Measurements from ENCODE around the gene ZSCAN21. TPM values are rescaled to one million over a fixed set of nuclear protein-coding genes. Genes with fewer than 3 reads are reported as not detected.

The ZSCAN21 gene
- total RNA-seq, 1 experiment from 2014 or later, result 24.3 TPM

GRCh38 chr7:100069991-100070390 lies 20.4 kb downstream of the ZSCAN21 start:
- Histone ChIP-seq H3K4me2 (ENCODE audit: insufficient read depth, insufficient read length, low read length) (no peak overlapping the region), H2AK5ac (ENCODE audit: insufficient read length, low read length) (no peak overlapping the region), H3K14ac (ENCODE audit: insufficient read depth, low read length) (no peak overlapping the region), H2BK15ac (ENCODE audit: low read depth, low read length) (no peak overlapping the region), H4K8ac (replicated peaks; ENCODE audit: insufficient read length, low read depth, low read length) (no peak overlapping the region), H2BK5ac (ENCODE audit: insufficient read length, low read length) (no peak overlapping the region), H3K18ac (ENCODE audit: insufficient read length, low read depth, low read length) (no peak overlapping the region), H3K4me1 (ENCODE audit: insufficient read depth, low read length) (no peaks in the 10 kb centered on the region), H3T11ph (ENCODE audit: low read length) (no peak overlapping the region), H3K4ac (ENCODE audit: low read depth, low read length) (no peak overlapping the region), H3K79me2 (ENCODE audit: insufficient read depth, low read length) (no peaks in the 10 kb centered on the region; the same call in 1 of the 2 replicates), H2AFZ (ENCODE audit: low read length) (no peak overlapping the region), H3K23ac (ENCODE audit: insufficient read length, low read depth, low read length) (no peak overlapping the region), H3K9me3 (ENCODE audit: control insufficient read depth, low read depth, low read length) (peaks cover 51% of the 10 kb centered on the region), H4K91ac (ENCODE audit: insufficient read length, low read depth, low read length) (no peak overlapping the region), H3K79me1 (ENCODE audit: insufficient read depth, low read depth, low read length, poor library complexity, severe bottlenecking) (no peaks in the 10 kb centered on the region), H2BK12ac (ENCODE audit: insufficient read length, low read depth, low read length) (no peak overlapping the region), H3K23me2 (ENCODE audit: insufficient read length, low read depth, low read length, poor library complexity, severe bottlenecking) (no peaks in the 10 kb centered on the region), H3K9ac (ENCODE audit: extremely low read depth, insufficient read length, low read length) (no peak overlapping the region), H4K5ac (ENCODE audit: insufficient read length, low read depth, low read length) (no peak overlapping the region), H2BK20ac (ENCODE audit: low read depth, low read length, poor library complexity, severe bottlenecking) (no peak overlapping the region), H3K56ac (ENCODE audit: insufficient read length, low read depth, low read length) (no peak overlapping the region), H3K27me3 (ENCODE audit: insufficient read depth, low read length) (no peaks in the 10 kb centered on the region), H4K20me1 (ENCODE audit: control insufficient read depth, insufficient read depth, insufficient read length) (no peaks in the 10 kb centered on the region), H2BK120ac (ENCODE audit: low read depth, low read length, poor library complexity, severe bottlenecking) (no peak overlapping the region), H3K27ac (ENCODE audit: insufficient read length, low read depth, low read length) (no peak overlapping the region)
- Mint-ChIP-seq H3K36me3 (ENCODE audit: insufficient read depth in 1 of 3, low read depth in 3 of 3) (peaks cover 65 to 90% (median 74%) of the 10 kb centered on the region in 3 experiments), H3K27ac (no peak overlapping the region), H3K4me3 (no peak overlapping the region; a peak in 1 of 5 replicates), H3K4me1 (no peaks in the 10 kb centered on the region), H3K9me3 (peaks cover 54 to 56% of the 10 kb centered on the region in 2 experiments), H3K27me3 (ENCODE audit: low read depth) (peaks cover 5% of the 10 kb centered on the region; the same call in 1 of the 2 replicates)
- no CpG with 5 or more reads among the region's 5 CpGs for WGBS (ENCODE audit: extremely low coverage, insufficient read length, low lambda C conversion rate)
- TF ChIP-seq, protein P1, sequence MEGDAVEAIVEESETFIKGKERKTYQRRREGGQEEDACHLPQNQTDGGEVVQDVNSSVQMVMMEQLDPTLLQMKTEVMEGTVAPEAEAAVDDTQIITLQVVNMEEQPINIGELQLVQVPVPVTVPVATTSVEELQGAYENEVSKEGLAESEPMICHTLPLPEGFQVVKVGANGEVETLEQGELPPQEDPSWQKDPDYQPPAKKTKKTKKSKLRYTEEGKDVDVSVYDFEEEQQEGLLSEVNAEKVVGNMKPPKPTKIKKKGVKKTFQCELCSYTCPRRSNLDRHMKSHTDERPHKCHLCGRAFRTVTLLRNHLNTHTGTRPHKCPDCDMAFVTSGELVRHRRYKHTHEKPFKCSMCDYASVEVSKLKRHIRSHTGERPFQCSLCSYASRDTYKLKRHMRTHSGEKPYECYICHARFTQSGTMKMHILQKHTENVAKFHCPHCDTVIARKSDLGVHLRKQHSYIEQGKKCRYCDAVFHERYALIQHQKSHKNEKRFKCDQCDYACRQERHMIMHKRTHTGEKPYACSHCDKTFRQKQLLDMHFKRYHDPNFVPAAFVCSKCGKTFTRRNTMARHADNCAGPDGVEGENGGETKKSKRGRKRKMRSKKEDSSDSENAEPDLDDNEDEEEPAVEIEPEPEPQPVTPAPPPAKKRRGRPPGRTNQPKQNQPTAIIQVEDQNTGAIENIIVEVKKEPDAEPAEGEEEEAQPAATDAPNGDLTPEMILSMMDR (conservative IDR thresholded peaks at IDR 0.05), result no peak
- DNase-seq, result no peak
